GM19467 (cell line): ENCODE results near the gene SEMA7A.
"Not testable (repeated sequence)": the region's sequence is repeated elsewhere in the genome, so short reads cannot be mapped to it uniquely, and the experiment has no call there.

Source experiments
- ATAC-seq: cut with Tn5 transposase; IDR thresholded peaks from one replicate; pipeline ENCODE4 v1.9.1; 2021; ENCODE audit warnings: mild to moderate bottlenecking, moderate library complexity; ENCODE audit not compliant: unreplicated experiment

The SEMA7A gene

DNA sequence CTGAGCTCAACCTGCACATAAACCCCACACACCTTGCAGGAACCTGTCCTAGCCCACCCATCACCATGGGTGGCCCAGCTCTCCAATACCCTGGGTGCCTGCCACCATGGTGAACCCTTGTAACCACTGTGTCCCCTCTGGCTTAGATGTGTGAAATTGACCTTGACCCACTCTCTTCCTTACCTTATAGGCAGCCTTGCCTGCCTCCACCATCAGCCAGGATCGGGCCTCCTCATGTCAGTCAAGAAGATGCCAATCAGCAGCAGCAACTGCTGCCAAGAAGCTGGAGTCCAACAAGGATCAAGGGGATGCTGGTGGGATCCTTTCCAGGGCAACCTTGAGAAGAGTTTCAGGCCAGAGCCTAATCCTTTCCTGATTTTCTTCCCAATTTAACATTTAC, 57.5 kb downstream of the SEMA7A start:
- ATAC-seq, result no peak

DNA sequence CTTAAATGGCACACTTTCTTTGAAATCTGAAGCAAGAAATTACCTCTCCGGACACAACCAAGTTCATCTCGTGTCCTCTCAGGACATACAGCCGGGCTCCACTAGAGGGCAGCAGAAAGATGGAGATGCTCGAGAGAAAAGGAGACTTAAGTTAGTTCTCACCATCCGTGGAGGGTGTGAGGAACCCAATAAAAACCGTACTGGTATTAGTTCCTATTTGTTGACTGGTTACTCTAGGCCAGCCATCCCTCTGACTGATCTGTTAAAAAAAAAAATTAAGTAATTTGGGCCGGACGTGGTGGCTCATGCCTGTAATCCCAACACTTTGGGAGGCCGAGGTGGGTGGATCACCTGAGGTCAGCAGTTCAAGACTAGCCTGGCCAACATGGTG, 58.5 kb downstream of the SEMA7A start:
- ATAC-seq, result no peak

DNA sequence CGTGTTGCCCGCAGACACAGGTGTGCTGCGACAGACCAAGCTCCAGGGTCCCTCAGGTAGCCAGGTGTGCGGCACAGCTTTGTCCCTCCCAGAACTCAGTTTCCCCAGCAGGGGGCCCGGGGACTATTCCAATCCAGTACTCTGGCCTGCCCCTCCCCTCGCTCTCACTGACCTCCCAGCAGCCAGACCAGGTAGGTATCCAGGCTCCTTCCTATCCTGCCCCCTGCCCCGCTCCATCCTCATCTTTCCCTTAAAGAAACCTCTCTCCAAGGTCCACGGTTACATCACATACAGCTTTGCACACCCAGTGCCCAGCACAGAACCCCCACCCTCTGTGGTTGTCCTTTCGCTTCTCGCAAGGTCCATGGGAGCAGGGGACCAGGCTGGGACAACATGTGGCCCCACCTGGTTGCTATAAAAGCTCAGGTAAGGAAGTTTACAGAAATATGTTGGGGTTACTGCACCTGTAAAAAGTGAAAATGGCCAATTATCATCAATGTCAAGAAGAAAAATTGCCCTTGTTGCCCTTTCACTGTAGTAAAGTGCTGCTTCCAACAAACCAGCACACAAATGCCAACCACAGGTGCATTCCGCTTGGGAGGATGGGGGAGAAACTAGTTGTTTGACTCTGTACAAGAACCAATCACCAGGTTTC, 59.0 kb downstream of the SEMA7A start:
- ATAC-seq, result peak; percentile 17

DNA sequence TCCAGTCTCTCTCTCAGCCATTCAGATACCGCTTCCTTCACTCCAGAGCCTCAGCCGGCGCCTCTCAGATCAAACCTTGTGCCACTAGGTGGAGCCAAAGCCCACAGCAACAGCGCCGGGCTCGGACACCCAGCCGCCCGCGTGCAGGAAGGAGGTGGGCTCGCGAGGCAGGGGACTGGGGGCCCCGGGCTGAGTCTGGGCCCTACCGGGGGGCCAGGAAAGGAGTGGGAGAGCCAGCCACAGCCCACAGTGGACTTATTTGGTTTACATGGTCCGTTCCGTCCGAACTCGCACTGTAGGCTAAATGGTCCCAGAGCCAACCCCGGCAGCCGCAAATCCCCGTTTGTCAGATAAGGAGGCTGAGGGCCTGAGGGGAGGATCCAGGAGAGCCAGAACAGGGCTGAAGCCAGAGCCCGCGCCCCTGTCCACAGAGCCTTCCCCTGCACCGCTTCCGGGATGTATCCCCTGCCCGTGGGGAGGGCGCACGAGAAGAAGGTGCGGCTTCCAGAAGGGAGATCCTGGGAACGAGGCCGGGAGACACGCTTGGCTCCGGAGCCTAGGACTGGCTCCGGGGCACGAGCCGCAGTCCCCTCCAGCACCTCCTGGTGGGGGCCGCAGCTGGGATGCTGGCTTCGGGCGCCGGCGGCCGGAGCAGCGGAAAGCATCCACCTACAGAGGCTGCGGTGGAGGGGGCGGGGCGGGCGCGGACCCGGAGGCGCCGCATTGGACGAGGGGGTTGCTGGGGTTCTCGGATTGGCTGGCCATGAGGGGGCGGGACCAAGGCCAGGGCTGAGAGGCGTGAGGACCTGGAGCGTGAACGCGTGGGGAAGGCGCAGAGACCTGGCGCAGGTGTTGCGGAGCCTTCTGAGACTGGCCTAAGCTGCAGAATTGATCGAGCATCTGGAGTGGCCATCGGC, 59.8 kb downstream of the SEMA7A start:
- peak; percentile 60 for ATAC-seq

DNA sequence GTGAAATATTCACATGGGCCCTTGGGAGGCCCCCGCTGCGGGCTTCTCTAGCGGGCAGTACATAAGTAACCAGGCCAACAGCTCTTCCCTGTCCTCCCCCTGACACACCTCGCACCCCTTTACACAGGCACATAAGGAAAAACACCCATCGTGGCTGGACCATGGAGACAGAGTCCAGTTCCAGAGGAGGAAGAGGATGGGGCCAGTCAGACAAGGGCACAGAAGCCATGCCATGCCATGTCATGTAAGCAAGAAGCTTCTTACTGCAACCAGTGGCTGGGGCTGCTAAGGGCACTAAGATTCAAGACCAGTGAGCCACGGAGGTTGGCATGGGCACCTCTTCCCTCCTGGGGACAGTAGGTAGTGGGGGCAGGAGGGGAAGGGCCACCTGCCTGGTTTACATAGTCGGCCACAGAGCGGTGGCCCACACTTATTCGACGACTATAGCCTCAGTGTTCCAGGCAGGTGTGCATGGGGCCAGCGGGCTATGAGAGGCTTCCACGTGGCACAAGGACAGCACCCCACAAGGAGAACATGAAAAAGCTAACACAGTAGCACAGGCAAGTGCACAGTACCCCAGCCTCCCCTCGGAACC, 60.6 kb downstream of the SEMA7A start:
- ATAC-seq, result no peak

DNA sequence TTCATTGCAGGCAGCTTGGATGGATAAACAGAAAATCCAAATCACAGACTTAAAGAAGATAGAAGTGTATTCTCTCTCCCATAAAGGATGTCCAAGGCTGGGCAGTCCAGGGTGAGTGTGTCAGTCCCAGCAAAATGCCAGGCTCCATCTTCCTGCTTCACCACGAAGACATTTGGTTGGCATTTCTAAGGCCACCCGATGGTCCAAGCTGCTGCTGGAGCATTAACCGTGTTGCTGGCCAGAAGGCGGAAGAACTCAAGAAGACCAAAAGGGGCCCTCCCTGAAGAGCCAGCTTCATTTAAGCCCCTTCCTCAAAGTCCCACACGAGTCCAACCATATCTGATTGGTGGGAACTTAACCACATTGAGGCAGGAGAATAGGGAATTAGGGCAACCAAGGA, 63.3 kb downstream of the SEMA7A start:
- ATAC-seq, result no peak

DNA sequence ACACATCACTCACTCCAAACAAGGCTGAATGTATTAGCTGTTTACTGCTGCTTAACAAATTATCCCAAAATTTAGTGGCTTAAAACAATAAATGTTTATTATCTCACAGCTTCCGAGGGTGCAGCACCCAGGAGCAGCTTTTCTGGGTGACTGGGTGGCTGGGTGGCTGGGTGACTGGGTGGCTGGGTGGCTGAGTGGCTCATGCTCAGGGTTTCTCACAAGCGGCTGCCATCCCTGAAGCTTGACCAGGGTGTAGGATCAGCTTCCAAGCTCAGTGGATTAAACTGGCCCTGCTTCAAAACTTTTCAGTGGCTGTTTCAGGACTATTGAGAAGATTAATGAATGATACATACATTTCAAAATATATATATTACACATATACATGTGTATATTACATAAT, 64.0 kb downstream of the SEMA7A start:
- no peak for ATAC-seq

DNA sequence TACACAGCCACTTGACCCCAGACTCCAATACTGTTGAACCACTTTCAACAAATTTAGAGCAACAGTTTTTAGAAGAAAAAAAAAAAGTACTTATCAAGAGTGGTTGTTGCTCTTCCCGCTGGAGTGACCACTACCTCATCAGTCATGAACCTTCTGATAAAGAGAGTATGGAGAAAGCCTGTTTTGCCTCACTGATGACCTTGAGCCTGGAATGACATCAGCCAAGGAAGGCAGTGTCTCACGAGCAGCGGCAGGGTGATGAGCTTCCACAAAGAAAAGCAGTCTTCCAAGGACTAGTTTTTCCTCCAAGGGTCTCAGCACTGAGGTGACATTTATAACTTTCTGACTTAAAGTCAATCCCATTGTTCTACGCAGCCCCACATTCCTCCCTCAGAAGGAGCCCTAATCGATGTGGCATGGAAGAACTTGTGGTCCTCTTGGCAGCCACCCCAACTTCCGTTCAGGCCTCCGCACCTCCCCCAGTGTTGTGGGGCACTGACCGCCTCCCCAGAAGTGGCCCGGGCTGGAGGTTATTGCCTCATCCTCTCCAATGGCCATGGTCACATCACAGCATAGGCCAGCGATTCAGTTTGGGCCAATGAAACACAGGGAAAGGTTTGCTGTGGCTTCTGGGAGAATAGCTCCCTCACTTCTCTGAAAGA, 64.5 kb downstream of the SEMA7A start:
- ATAC-seq, result no peak

DNA sequence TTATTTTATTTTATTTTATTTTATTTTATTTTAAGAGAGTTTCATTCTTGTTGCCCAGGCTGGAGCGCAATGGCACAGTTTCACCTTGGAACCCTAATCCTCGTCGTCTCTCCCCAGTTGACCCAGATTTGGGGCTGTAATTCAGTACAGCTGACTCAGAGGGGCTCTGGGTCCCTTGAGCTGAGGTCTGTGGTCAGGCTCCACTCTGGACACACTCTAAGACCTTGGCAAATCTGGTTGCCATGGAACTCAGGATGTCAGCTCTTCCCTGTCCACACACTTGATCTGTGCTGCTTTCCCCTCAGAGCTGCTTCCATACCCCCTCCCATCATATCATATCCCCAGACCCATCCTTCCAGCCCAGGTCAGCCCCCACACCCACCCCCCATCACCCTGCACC, 65.6 kb downstream of the SEMA7A start:
- ATAC-seq, result no peak

DNA sequence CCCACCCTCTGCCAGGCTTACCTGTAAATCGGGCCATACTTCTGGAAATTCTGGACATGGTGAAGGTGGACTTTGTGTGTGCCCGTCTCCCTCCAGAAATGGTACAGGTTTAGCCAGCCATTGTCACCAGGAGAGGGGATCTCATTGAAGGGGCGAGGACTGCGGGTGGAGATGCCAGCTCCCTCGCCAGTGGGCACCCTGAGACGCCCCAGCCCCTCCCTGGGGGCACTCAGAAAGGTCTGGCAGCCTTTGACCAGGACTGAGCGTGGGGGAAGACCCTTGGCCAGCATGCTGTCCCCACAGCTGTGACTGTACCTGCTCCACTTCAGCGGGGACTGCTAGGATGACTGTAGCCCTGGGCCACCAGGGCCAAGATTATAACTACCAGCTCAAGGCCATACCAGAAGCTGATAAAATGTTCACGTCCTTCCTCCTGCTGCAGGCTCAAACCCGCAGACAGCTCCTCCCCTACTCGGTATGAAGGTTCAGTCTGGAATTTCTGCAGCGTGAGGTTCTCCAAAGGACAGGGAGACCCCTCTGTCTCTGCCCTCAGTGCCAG, 66.4 kb downstream of the SEMA7A start, which contains the start of gene CYP11A1:
TSS of gene CYP11A1 (minus strand) at position 351 of the 559 bp plus-strand sequence. CDS start at position 290, 61 bp downstream.
- no peak for ATAC-seq

DNA sequence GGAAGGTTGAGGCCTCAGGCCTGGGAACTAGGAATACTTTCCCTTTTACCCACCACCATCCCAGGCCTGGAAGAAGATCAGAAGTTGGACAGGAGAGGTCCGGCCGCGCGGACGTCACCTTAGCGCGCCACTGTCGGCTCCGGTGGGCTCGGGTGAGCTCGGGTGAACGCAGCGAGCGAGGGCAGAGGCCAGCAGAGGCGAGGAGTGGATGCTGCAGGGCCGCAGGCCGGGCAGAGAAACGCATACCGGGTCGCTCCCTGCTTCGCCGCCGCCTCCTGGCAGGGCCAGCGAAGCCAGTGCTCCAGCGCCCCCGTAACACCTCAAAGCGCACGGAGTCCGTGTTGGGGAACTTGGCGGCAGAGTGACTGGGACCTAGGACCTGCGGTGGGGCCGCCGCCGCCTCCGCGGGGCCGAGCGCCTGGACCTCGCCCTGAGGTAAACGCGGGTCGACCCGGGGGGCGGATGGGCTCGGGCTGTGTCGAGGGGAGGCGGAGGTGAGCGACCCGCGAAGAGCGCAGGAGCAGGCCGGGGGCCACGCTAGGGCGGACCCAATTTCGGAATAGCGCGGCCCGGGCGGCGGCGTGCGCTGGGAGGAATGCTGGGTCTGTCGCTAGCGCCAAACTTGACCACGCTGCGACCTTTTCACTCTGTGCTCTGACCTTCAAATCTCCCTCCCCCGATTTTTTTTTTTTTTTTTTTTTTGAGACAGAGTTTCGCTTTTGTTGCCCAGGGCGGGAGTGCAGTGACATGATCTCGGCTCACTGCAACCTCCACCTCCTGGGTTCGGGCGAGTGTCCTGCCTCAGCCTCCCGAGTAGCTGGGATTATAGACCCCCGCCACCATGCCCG, 67.9 kb downstream of the SEMA7A start:
- no peak for ATAC-seq

DNA sequence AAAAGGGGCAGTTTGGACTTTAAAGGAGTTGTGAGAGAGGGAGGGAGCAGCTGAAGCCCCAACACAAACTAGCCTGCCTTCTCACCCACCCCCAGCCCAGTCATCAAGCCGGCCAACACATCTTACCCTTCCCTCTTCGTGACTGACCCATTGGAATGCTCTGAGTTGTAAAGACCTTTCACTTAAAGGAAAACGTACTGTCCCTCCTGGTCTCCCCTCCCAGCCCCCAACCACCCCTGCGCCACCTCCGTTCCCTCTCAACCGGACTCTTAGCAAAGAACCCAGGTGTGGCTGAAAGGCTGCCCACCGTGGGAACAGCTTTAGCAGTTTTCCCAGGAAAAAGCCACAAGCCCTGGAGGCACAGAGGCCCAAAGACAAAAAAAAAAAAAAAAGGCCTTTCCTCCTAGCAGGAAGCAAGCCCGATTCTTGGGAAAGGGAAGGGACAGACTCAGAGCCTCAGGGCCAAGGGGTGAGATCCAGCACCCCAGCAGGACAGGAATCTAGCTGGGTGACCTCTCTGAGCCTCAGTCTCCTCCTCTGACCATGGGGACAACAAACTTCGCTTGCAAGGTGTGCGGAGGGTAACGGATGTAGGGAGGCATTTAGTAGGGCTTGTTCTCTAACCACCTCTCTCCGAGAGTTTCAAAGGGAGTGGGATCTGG, 68.7 kb downstream of the SEMA7A start:
- ATAC-seq, result no peak

DNA sequence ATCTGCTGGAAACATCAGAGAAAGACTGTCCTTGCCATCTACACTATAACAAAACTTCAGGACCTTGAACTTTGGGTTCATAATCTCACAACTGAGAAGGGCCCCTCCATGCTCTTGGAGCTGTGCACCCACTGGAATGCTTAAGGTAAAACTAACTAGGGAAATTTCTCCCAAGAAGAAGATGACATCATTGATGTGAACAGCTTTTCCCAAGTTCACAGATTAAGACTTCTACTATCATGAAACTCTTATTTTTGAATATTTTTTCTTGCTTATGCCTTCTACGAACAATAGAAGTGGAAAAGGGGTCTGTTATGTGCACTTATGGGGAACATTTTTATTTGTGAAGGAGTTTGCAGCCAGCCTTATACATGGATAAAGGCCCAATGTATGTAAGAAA, 71.3 kb downstream of the SEMA7A start:
- no peak for ATAC-seq

DNA sequence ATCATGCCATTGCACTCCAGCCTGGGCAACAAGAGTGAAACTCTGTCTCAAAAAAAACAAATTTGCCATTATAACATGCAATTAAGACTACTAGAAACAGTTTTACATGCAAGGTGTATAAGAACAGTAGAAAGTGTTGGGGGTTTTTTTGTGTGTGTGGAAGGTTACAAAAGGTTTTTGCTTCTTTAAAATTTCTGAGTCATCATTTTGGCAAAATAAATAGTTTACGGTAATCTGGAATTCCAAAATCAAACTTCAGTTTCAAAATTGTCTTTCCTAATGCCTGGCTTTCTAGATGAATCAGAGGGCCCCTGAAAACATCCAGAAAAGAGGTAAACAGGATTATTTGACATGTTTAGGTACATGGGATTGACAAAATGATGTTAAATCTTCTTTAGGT, 72.9 kb downstream of the SEMA7A start:
- ATAC-seq, result not testable (repeated sequence)

DNA sequence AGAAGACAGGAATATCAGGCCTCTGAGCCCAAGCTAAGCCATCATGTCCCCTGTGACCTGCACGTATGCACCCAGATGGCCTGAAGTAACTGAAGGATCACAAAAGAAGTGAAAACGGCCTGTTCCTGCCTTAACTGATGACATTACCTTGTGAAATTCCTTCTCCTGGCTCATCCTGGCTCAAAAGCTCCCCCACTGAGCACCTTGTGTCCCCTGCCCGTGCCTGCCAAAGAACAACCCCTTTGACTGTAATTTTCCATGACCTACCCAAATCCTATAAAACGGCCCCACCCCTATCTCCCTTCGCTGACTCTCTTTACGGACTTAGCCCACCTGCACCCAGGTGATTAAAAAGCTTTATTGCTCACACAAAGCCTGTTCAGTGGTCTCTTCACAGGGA, 74.4 kb downstream of the SEMA7A start:
- not testable (repeated sequence) for ATAC-seq
